IPS-18a (cell line): ENCODE measurements around the gene BTBD2.
"Not testable (repeated sequence)": the region's sequence is repeated elsewhere in the genome, so short reads cannot be mapped to it uniquely, and the experiment has no call there.

Experiments
- H3K27ac ChIP-seq: one replicate; pipeline ENCODE4 v1.5.1; 2013; ENCODE audit warnings: low read length
- H3K27me3 ChIP-seq: one replicate; pipeline ENCODE4 v1.6.1; 2013; ENCODE audit warnings: mild to moderate bottlenecking, low read length; ENCODE audit not compliant: control insufficient read depth, insufficient read depth
- H3K36me3 ChIP-seq: one replicate; pipeline ENCODE4 v1.6.1; 2013; ENCODE audit warnings: low read depth, low read length; ENCODE audit not compliant: control insufficient read depth
- H3K4me1 ChIP-seq: one replicate; pipeline ENCODE4 v1.6.1; 2013; ENCODE audit warnings: low read depth, low read length; ENCODE audit not compliant: control insufficient read depth
- H3K4me3 ChIP-seq: one replicate; pipeline ENCODE4 v1.5.1; 2013; ENCODE audit warnings: low read length
- H3K9ac ChIP-seq: one replicate; pipeline ENCODE4 v1.6.1; 2013; ENCODE audit warnings: mild to moderate bottlenecking, low read length, moderate library complexity
- H3K9me3 ChIP-seq: one replicate; pipeline ENCODE4 v1.6.1; 2013; ENCODE audit warnings: low read depth, low read length; ENCODE audit not compliant: control insufficient read depth

The BTBD2 gene

DNA sequence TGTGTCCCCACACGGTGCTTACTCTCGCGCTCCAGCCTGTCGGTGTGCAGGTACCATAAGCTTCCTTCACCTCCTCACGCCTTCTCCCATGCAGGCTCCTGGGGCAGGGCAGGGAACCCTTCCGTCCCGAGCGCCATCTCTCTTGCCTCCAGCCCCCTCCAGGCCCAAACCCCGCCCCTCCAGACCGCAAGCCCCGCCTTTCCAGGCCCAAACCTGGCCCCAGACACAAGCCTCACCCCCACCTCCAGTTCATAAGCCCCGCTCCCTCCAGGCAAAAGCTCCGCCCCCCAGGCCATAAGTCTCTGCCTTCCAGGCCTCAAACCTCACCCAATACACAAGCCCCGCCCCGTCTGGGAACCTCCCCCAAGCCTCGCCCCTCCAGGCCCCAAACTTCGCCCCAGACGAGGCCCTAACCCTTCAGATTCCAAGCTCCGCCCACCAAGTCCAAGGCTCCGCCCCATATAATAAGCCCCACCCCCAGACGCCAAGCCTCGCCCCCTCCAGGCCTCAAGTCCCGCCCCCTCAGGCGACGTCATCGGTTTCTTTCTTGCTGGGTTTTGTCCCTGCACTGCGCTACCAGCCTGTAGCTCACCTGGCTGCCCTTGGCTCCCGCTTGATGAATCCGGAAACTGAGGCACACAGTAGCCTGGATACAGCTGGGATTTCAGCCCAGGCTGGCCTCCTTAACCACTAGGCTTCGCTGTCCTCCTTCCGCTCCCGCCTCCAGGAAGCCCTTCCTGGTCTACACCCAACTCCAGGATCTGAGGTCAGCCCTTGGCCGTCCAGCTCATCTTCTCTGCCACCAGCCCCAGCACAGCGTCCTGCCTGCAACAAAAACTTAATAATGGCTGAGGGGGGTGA is 19.4 kb upstream of the BTBD2 start:
- Histone ChIP-seq H3K9me3 (no peaks in the 10 kb centered on the region), H3K4me3 (no peak overlapping the region), H3K27ac (no peak overlapping the region), H3K9ac (no peak overlapping the region), H3K27me3 (no peaks in the 10 kb centered on the region), H3K36me3 (peaks cover 9% of the 10 kb centered on the region), H3K4me1 (peaks cover 3% of the 10 kb centered on the region)

DNA sequence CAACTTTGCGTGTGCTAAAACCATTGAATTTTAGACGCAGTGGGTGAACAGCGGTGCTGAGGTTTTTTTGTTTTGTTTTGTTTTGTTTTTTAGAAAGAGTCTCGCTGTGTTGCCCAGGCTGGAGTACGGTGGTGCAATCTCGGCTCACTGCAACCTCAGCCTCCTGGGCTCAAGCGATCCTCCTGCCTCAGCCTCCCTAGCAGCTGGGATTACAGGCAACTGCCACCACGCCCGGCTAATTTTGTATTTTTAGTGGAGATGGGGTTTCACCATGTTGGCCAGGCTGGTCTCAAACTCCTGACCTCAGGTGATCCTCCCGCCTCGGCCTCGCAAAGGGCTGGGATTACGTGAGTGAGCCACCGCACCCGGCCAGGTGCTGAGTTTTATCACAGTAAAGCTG is 18.7 kb upstream of the BTBD2 start:
- not testable (repeated sequence) for H3K36me3 ChIP-seq, H3K9me3 ChIP-seq, H3K4me1 ChIP-seq, H3K9ac ChIP-seq, H3K27me3 ChIP-seq, H3K4me3 ChIP-seq, H3K27ac ChIP-seq

DNA sequence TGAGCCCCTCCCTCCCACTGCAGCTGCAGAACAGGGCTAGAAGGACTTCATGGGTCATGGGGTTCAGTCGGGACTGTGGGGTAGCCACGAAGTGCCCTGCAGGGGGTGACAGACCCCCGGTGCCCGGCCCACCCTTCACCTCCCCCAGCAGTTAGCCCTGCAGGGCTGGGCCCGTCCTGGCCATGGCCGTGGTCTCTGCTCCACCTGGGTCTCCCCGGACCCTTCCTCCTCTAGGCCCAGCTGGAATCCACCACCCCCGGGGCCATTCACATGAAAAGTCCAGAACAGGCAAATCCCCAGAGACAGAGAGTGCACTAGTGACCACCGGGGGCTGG is 18.3 kb upstream of the BTBD2 start:
- no peak overlapping the region for H3K27ac ChIP-seq
- peaks cover 3% of the 10 kb centered on the region for H3K4me1 ChIP-seq
- no peaks in the 10 kb centered on the region for H3K36me3 ChIP-seq
- H3K27me3 ChIP-seq = no peaks in the 10 kb centered on the region
- no peaks in the 10 kb centered on the region for H3K9me3 ChIP-seq
- H3K4me3 ChIP-seq = no peak overlapping the region
- H3K9ac ChIP-seq = no peak overlapping the region

DNA sequence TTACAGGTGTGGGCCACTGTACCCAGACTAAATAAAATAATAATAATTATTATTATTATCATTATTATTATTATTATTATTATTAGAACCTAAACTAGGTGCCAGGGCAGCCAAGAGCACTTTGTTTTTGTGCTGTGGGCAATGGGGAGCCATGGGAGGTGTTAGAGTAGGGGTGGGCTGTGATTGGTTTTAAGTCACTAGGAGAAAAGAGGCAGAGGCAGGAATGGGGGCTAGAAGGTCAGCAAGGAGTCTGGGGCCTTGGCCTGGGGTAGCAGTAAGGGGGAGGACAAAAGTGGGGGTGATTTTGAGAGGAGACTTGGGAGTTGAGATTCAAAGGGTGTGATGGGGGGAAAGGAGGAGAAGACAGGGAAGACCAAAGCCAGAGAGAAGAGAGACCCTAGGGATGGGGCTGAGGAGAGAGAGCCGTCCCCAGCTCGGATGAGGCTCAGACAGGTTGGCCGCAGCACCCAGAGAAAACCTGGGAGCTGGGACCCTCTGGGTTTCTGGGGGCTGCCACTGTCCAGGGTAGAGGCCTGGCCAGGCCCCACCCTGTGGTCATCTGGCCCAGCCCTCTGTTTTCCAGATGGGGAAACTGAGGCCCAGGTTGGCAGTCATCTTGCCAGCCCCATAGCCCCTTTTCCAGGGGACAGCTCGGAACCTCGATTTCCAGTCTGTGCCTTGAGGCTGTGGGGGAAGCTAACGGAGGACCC is 17.8 kb upstream of the BTBD2 start:
- Histone ChIP-seq H3K36me3 (no peaks in the 10 kb centered on the region), H3K9ac (no peak overlapping the region), H3K9me3 (no peaks in the 10 kb centered on the region), H3K27me3 (no peaks in the 10 kb centered on the region), H3K4me1 (peaks cover 3% of the 10 kb centered on the region), H3K27ac (no peak overlapping the region), H3K4me3 (no peak overlapping the region)

DNA sequence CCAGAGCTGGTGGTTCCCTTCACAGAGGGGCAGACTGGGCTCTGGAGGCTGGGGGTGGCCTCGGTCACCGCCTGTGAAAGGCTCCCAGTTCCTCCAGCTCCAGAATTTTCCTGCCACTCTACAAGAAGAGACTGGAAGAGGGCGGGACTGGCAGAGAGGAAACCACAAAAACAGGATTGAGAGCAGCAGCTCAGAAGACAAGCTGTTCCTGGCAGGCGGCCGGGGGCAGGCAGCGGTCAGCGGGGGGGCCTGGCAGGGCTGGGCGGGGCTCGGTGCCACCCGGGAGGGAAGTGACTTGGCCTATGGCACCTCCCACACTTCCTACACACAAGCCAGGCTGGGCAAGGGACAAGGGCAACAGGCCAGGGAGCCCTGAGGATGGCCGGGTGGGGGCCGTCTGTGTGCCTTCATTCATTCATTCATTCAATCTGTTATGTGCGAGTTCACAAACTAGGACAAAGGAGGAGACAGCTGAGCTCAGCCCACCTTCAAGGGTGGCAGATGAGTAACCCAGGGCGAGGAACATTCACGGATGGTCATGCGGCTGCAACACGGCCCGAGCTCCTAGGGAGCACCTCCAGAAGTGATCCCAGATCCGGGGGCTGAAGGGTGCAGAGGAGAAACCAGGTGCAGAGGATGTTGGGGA is 16.9 kb upstream of the BTBD2 start:
- no peaks in the 10 kb centered on the region for H3K36me3 ChIP-seq
- H3K9me3 ChIP-seq = no peaks in the 10 kb centered on the region
- no peak overlapping the region for H3K4me3 ChIP-seq
- H3K27me3 ChIP-seq = no peaks in the 10 kb centered on the region
- no peak overlapping the region for H3K9ac ChIP-seq
- H3K4me1 ChIP-seq = peaks cover 3% of the 10 kb centered on the region
- no peak overlapping the region for H3K27ac ChIP-seq

DNA sequence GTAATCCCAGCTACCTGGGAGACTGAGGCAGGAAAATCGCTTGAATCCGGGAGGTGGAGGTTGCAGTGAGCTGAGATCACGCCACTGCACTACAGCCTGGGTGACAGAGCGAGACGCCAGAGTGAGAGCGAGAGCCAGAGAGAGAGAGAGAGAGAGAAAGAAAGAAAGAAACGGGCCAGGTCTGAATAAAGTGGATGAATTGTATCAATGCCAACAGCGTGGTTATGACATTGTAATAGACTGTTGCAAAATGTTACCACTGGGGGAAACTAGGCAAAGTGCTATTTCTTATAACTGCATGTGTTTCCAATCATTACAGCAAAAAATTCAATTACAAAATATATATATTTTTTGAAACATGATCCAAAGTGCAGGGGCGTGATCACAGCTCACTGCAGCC is 11.8 kb upstream of the BTBD2 start:
- Histone ChIP-seq H3K9ac (no peak overlapping the region), H3K27ac (no peak overlapping the region), H3K36me3 (no peaks in the 10 kb centered on the region), H3K9me3 (no peaks in the 10 kb centered on the region), H3K4me3 (no peak overlapping the region), H3K4me1 (no peaks in the 10 kb centered on the region), H3K27me3 (no peaks in the 10 kb centered on the region)

DNA sequence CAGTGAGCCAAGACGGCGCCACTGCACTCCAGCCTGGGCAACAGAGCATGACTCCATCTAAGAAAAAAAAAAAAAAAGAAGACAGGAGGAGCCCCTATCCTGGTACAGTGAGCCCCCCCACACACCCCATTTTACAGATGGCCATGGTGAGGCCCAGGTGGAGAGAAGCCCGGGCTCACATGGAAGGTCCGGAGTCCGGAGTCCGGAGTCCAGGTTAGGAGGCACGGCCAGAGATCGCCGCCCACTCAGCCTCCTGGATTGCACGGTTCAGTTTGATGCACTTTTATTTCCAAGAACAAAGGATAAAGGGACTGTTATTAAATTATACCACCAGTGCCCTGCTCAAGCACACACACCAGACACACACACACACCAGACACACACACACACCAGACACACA is 11.3 kb upstream of the BTBD2 start:
- H3K4me1 ChIP-seq = no peaks in the 10 kb centered on the region
- no peaks in the 10 kb centered on the region for H3K9me3 ChIP-seq
- no peak overlapping the region for H3K9ac ChIP-seq
- no peak overlapping the region for H3K4me3 ChIP-seq
- no peaks in the 10 kb centered on the region for H3K27me3 ChIP-seq
- H3K36me3 ChIP-seq = no peaks in the 10 kb centered on the region
- H3K27ac ChIP-seq = no peak overlapping the region

DNA sequence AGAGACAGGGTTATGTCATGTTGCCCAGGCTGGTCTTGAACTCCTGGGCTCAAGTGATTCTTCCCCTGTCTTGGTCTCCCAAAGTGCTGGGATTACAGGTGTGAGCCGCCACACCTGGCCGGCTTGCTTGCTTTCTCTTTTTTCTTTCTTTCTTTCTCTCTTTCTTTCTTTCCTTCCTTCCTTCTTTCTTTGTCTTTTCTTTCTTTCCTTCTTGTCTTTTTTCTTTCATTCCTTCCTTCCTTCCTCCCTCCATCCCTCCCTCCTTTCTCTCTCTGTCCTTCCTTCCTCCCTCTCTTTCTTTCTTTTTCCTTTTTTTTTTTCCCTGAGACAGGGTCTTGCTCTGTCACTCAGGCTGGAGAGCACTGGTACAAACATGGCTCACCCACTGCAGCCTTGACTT is 6.8 kb upstream of the BTBD2 start:
- Histone ChIP-seq H3K9me3 (no peaks in the 10 kb centered on the region), H3K27ac (no peak overlapping the region), H3K4me1 (no peaks in the 10 kb centered on the region), H3K9ac (no peak overlapping the region), H3K36me3 (no peaks in the 10 kb centered on the region), H3K27me3 (no peaks in the 10 kb centered on the region), H3K4me3 (no peak overlapping the region)

DNA sequence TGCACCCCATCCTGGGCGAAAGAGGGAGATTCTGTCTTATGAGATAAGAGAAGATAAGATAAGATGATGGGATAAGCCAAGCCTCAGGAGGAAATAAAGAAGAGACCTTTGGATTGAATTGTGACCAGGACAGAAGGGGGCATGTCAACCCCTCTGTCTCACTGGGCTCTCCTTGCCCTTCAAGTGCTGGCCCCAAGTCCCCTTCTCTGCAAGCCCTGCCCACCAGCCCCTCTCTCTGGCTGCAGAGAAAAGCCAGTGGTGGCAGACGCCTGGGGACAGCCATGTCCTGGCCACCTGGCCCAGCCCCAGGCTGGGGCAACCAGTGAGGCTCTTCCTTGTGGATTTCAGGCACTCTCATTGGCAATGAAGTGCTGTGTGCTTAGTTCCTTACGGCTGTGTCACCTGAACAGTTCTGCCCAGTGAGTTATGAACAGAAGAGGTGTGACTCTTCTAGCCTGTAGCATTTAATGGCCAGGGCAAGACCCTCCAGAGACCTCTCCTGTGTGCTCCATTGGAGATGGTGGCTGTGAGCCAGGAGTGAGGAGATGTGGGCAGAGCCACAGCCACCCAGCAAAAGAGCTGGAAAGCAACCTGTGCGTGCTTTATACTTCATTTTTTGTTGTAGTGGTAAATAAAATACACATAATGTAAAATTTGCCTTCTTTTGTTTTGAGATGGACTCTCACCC is 6.1 kb upstream of the BTBD2 start:
- no peaks in the 10 kb centered on the region for H3K36me3 ChIP-seq
- no peaks in the 10 kb centered on the region for H3K9me3 ChIP-seq
- no peaks in the 10 kb centered on the region for H3K27me3 ChIP-seq
- H3K4me1 ChIP-seq = no peaks in the 10 kb centered on the region
- no peak overlapping the region for H3K27ac ChIP-seq
- no peak overlapping the region for H3K4me3 ChIP-seq
- no peak overlapping the region for H3K9ac ChIP-seq

DNA sequence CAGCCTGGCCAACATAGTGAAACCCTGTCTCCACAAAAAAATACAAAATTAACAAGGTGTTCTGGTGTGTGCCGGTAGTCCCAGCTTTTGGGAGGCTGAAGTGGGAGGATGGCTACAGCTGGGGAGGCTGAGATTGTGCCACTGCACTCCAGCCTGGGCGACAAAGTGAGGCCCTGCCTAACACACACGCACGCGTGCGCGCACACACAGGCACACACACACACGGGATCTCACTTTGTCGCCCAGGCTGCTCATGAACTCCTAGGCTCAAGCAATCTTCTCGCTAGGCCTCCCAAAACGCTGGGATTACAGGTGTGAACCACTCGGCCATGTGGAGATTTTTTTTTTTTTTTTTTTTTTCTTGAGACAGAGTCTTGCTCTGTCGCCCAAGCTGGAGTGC is 3.2 kb upstream of the BTBD2 start:
- Histone ChIP-seq H3K27me3 (no peaks in the 10 kb centered on the region), H3K36me3 (no peaks in the 10 kb centered on the region), H3K9ac (no peak overlapping the region), H3K9me3 (no peaks in the 10 kb centered on the region), H3K4me1 (no peaks in the 10 kb centered on the region), H3K27ac (no peak overlapping the region), H3K4me3 (no peak overlapping the region)

DNA sequence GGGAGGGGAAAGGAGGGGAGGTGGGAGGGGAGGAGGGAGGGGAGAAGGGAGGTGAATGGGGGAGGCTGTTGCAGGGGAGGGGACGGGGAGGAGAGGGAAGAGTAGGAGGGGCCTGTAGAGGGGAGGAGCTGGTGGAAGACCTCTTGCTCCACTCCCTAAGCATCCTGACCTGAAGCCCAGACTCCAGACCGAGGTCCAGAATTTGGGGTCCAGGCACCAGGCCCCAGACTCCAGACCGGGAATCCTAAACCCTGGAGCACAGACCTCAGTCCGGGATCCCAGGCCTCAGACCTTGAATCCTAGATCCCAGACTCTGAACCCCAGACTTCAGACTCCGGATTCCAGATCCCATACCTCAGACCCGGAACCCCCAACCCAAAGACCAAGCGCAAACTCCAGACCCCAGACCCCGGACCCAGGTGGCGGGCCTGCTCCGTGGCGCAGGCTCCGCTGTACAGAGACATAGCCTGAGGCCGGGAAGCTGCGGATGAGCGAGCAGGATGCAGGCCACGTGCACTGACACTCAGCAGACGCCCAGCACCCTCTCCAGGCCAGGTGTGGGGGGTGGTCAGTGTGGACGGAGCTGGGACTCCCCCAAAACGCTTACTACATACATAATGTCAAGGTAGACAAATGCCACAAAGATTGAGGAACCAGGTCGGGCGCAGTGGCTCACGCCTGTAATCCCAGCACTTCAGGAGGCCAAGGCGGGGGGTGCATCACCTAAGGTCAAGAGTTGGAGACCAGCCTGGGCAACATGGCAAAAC is 710 bp upstream of the BTBD2 start:
- Histone ChIP-seq H3K27me3 (no peaks in the 10 kb centered on the region), H3K36me3 (no peaks in the 10 kb centered on the region), H3K9me3 (no peaks in the 10 kb centered on the region), H3K9ac (no peak overlapping the region), H3K27ac (no peak overlapping the region), H3K4me1 (no peaks in the 10 kb centered on the region), H3K4me3 (peak overlapping the region; percentile 30)
